HEK293T (cell line): ENCODE data around the gene LCNL1.

Experiments
- ARNT ChIP-seq: fragments of 450-650 bp; IDR thresholded peaks from 2 replicates; pipeline ENCODE4 v1.6.1; 2017; ENCODE audit warnings: mild to moderate bottlenecking
- BHLHE40 ChIP-seq: fragments of 450-650 bp; IDR thresholded peaks from 2 replicates; pipeline ENCODE4 v1.6.1; 2016; ENCODE audit warnings: mild to moderate bottlenecking, moderate library complexity, borderline replicate concordance
- FOXA1 ChIP-seq: fragments of 450-650 bp; IDR thresholded peaks from 2 replicates; pipeline ENCODE4 v1.6.1; 2016; ENCODE audit warnings: mild to moderate bottlenecking
- FOXM1 ChIP-seq: fragments of 450-650 bp; IDR thresholded peaks from 2 replicates; pipeline ENCODE4 v1.6.1; 2017; ENCODE audit warnings: mild to moderate bottlenecking, borderline replicate concordance
- L3MBTL2 ChIP-seq: fragments of 450-650 bp; conservative IDR thresholded peaks from 2 replicates; pipeline ENCODE4 v1.6.1; 2016; ENCODE audit warnings: mild to moderate bottlenecking
- SP1 ChIP-seq: fragments of 450-650 bp; IDR thresholded peaks from 2 replicates; pipeline ENCODE4 v1.6.1; 2017
- SUZ12 ChIP-seq: fragments of 450-650 bp; IDR thresholded peaks from 2 replicates; pipeline ENCODE4 v1.6.1; 2016; ENCODE audit warnings: mild to moderate bottlenecking
- TARDBP ChIP-seq: fragments of 450-650 bp; IDR thresholded peaks from 2 replicates; pipeline ENCODE4 v1.6.1; 2016
- TF ChIP-seq, protein P1 (sequence below): fragments of 450-650 bp; IDR thresholded peaks from 2 replicates; pipeline ENCODE4 v1.6.1; 2016

DNA sequence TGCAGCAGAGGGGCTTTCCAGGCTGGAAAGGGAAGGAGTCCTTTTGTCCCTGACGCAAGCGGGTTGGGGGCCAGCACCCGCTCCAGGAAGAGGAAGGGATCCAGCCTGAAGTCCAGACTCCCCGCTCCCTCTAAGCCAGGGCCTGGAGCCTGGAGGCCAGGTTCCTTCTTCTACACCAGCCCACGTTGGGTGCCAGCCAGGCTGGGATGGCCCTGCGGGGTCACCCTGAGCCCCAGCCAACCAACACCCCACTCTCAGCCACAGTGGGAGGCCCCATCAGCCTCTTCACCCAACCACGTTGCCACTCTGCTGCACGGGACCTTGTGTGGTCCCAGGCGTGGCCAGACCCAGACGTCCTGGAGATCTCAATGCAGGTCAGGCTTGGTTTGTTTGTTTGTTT, 50.1 kb downstream of the LCNL1 start:
- TF ChIP-seq FOXM1 (no peak), BHLHE40 (no peak), ARNT (no peak), SUZ12 (no peak), L3MBTL2 (no peak), FOXA1 (no peak), SP1 (no peak), TARDBP (no peak)
- TF ChIP-seq, protein P1, sequence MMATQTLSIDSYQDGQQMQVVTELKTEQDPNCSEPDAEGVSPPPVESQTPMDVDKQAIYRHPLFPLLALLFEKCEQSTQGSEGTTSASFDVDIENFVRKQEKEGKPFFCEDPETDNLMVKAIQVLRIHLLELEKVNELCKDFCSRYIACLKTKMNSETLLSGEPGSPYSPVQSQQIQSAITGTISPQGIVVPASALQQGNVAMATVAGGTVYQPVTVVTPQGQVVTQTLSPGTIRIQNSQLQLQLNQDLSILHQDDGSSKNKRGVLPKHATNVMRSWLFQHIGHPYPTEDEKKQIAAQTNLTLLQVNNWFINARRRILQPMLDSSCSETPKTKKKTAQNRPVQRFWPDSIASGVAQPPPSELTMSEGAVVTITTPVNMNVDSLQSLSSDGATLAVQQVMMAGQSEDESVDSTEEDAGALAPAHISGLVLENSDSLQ = no peak
